Breast epithelium (tissue), 4 donors: Measurements from ENCODE around the gene CDH26. TPM values are rescaled to one million over a fixed set of nuclear protein-coding genes. Genes with fewer than 3 reads are reported as not detected.

Source experiments
- DNase-seq, 2 donors: peaks; one replicate each; pipeline ENCODE4 v3.0.0-alpha.2; 2019; ENCODE audit warnings: low spot score in 2 of 2
- H3K27ac ChIP-seq, 2 donors: fragments of 200-600 bp; sonication (generic) in 1 of 2; one replicate each; pipeline ENCODE4 v1.5.1; 2016 to 2019; ENCODE audit warnings: mild to moderate bottlenecking in 1 of 2
- H3K27me3 ChIP-seq, 2 donors: fragments of 200-600 bp; sonication (generic) in 1 of 2; one replicate each; pipeline versions ENCODE4 v1.5.1 to v1.6.0; 2017 to 2019; ENCODE audit warnings: control low read depth in 1 of 2, mild to moderate bottlenecking in 1 of 2
- H3K36me3 ChIP-seq: fragments of 200-600 bp; one replicate; pipeline ENCODE4 v1.5.1; 2019
- H3K4me1 ChIP-seq, 2 donors: fragments of 200-600 bp; sonication (generic); one replicate each; pipeline ENCODE4 v1.5.1; 2016 to 2019; ENCODE audit warnings: control low read depth in 1 of 2
- H3K4me3 ChIP-seq, 3 donors: fragments of 200-600 bp; sonication (generic); 1 replicate in 2 of 3; 2 replicates in 1 of 3; pipeline ENCODE4 v1.5.1; 2016 to 2019; ENCODE audit warnings: mild to moderate bottlenecking in 3 of 3, moderate library complexity in 2 of 3
- H3K9me3 ChIP-seq, 2 donors: fragments of 200-600 bp; sonication (generic) in 1 of 2; one replicate each; pipeline ENCODE4 v1.5.1; 2016 to 2019; ENCODE audit warnings: control low read depth in 1 of 2
- CTCF ChIP-seq, 3 donors: fragments of 450-650 bp; IDR thresholded peaks; one replicate each; pipeline ENCODE4 v1.5.1; 2016 to 2017; ENCODE audit warnings: antibody characterized with exemption in 3 of 3, mild to moderate bottlenecking in 3 of 3, moderate library complexity in 3 of 3
- POLR2A ChIP-seq: fragments of 450-650 bp; IDR thresholded peaks from one replicate; pipeline ENCODE4 v1.6.1; 2016; ENCODE audit warnings: antibody characterized with exemption, mild to moderate bottlenecking, moderate library complexity
- POLR2AphosphoS5 ChIP-seq, 3 donors: sonication (generic); formaldehyde crosslinking; IDR thresholded peaks; one replicate each; pipeline ENCODE4 v1.6.1; 2017; ENCODE audit warnings: antibody characterized with exemption in 3 of 3
- intact Hi-C: fragments of 100-400 bp; cut with DNase I; formaldehyde crosslinking; loops from one replicate; pipeline ENCODE4 v1.15.1; 2023; ENCODE audit warnings: low total_unique reads
- total RNA-seq, 3 donors: library from RNA; depleted of rRNA; stranded (reverse); fragments of >200 nt; gene quantifications; one replicate each; pipeline ENCODE4 v1.1.0, GENCODE V29; 2016

The CDH26 gene
- total RNA-seq, 3 donors from 2014 or later = 1.6 to 3.1 (median 2.1) TPM

- intact Hi-C loops = no loop called here
- no peak for DNase-seq
- no peaks in the 10 kb centered on the region for H3K9me3 ChIP-seq
- no peaks in the 10 kb centered on the region for H3K27me3 ChIP-seq
- no peak overlapping the region for H3K4me3 ChIP-seq
- no peaks in the 10 kb centered on the region for H3K36me3 ChIP-seq
- no peaks in the 10 kb centered on the region for H3K4me1 ChIP-seq
- TF ChIP-seq POLR2A = no peak
- no peak for TF ChIP-seq CTCF (IDR thresholded peaks at IDR 0.05)
- no peak for TF ChIP-seq POLR2AphosphoS5 (IDR thresholded peaks at IDR 0.05)
- no peak overlapping the region for H3K27ac ChIP-seq
These were observed 85.2 kb downstream of the CDH26 start for GRCh38 chr20:60043435-60043834.

- H3K36me3 ChIP-seq = no peaks in the 10 kb centered on the region
- no peaks in the 10 kb centered on the region for H3K27me3 ChIP-seq
- intact Hi-C loops = no loop called here
- H3K9me3 ChIP-seq = no peaks in the 10 kb centered on the region
- H3K4me3 ChIP-seq = no peak overlapping the region
- H3K4me1 ChIP-seq = no peaks in the 10 kb centered on the region
- DNase-seq = no peak
- TF ChIP-seq POLR2AphosphoS5 (IDR thresholded peaks at IDR 0.05) (peak in 1 of 3 donors; percentile 27), POLR2A (no peak)
- H3K27ac ChIP-seq = peak overlapping the region; percentile 45 to 69
These were observed 87.8 kb downstream of the CDH26 start for GRCh38 chr20:60046011-60046413.

GRCh38 chr20:60046436-60046835 lies 88.2 kb downstream of the CDH26 start:
- Histone ChIP-seq H3K27me3 (no peaks in the 10 kb centered on the region), H3K4me1 (no peaks in the 10 kb centered on the region), H3K9me3 (no peaks in the 10 kb centered on the region), H3K36me3 (no peaks in the 10 kb centered on the region), H3K4me3 (no peak overlapping the region), H3K27ac (peak overlapping the region; percentile 45 to 69)
- intact Hi-C loops = no loop called here
- TF ChIP-seq POLR2AphosphoS5 (IDR thresholded peaks at IDR 0.05) (no peak), CTCF (IDR thresholded peaks at IDR 0.05) (no peak), POLR2A (no peak)
- DNase-seq = no peak

- no peak for DNase-seq
- Histone ChIP-seq H3K4me1 (no peaks in the 10 kb centered on the region), H3K4me3 (no peak overlapping the region), H3K36me3 (no peaks in the 10 kb centered on the region), H3K27me3 (no peaks in the 10 kb centered on the region), H3K27ac (peak overlapping the region in 1 of 2 donors; percentile 69), H3K9me3 (no peaks in the 10 kb centered on the region)
- intact Hi-C loops = no loop called here
- TF ChIP-seq POLR2AphosphoS5 (IDR thresholded peaks at IDR 0.05) (no peak), POLR2A (no peak), CTCF (IDR thresholded peaks at IDR 0.05) (no peak)
These were observed 88.6 kb downstream of the CDH26 start for GRCh38 chr20:60046860-60047259.

- H3K4me1 ChIP-seq = no peaks in the 10 kb centered on the region
- no peak overlapping the region for H3K4me3 ChIP-seq
- intact Hi-C loops = no loop called here
- TF ChIP-seq POLR2AphosphoS5 (IDR thresholded peaks at IDR 0.05) (no peak), POLR2A (no peak), CTCF (IDR thresholded peaks at IDR 0.05) (no peak)
- DNase-seq = no peak
- no peaks in the 10 kb centered on the region for H3K27me3 ChIP-seq
- H3K9me3 ChIP-seq = no peaks in the 10 kb centered on the region
- no peaks in the 10 kb centered on the region for H3K36me3 ChIP-seq
- H3K27ac ChIP-seq = no peak overlapping the region
These were observed 90.7 kb downstream of the CDH26 start for GRCh38 chr20:60048634-60049521.
